HG03571 (cell line): ENCODE measurements around the gene EVI5.

Experiments used
- ATAC-seq: cut with Tn5 transposase; IDR thresholded peaks from one replicate; pipeline ENCODE4 v1.9.1; 2021; ENCODE audit not compliant: unreplicated experiment

The EVI5 gene

GRCh38 chr1:92486251-92487077 is 298.4 kb downstream of the EVI5 start, which contains the start of gene GFI1:
Gene GFI1 (minus strand): TSS chr1:92486925. CDS start chr1:92483487, 3,438 bp downstream.
- ATAC-seq = peak; percentile 2

- ATAC-seq = peak; percentile 46
Measured at GRCh38 chr1:92485381-92486250, 299.3 kb downstream of the EVI5 start.

GRCh38 chr1:92484472-92485380 is 300.2 kb downstream of the EVI5 start:
- ATAC-seq = peak; percentile 13

- ATAC-seq = no peak
Measured at GRCh38 chr1:92483610-92484471, 301.1 kb downstream of the EVI5 start.

- no peak for ATAC-seq
Measured at GRCh38 chr1:92482665-92483609, 302.0 kb downstream of the EVI5 start.

- ATAC-seq = no peak
Measured at GRCh38 chr1:92481971-92482664, 302.8 kb downstream of the EVI5 start.

GRCh38 chr1:92481599-92481925 is 303.3 kb downstream of the EVI5 start:
- ATAC-seq = no peak

- no peak for ATAC-seq
Measured at GRCh38 chr1:92480813-92481598, 303.9 kb downstream of the EVI5 start.

- no peak for ATAC-seq
Measured at GRCh38 chr1:92480200-92480812, 304.6 kb downstream of the EVI5 start.

- no peak for ATAC-seq
Measured at GRCh38 chr1:92479587-92479986, 305.3 kb downstream of the EVI5 start.

GRCh38 chr1:92478393-92478792 is 306.5 kb downstream of the EVI5 start:
- ATAC-seq = no peak

GRCh38 chr1:92476071-92476631 is 308.8 kb downstream of the EVI5 start:
- ATAC-seq = no peak

- no peak for ATAC-seq
Measured at GRCh38 chr1:92475029-92475428, 309.9 kb downstream of the EVI5 start.

GRCh38 chr1:92473781-92474495 is 311.0 kb downstream of the EVI5 start:
- peak; percentile 58 for ATAC-seq

- ATAC-seq = no peak
Measured at GRCh38 chr1:92470216-92470615, 314.7 kb downstream of the EVI5 start.

GRCh38 chr1:92466683-92467352 is 318.1 kb downstream of the EVI5 start:
- no peak for ATAC-seq
